Islet precursor cell (in vitro differentiated cells): ENCODE results near the gene PDE4D.
"Not testable (repeated sequence)": the region's sequence is repeated elsewhere in the genome, so short reads cannot be mapped to it uniquely, and the experiment has no call there.

Source experiments
- DNase-seq: peaks from one replicate; pipeline ENCODE4 v3.0.0-alpha.2; 2018

The PDE4D gene

DNA sequence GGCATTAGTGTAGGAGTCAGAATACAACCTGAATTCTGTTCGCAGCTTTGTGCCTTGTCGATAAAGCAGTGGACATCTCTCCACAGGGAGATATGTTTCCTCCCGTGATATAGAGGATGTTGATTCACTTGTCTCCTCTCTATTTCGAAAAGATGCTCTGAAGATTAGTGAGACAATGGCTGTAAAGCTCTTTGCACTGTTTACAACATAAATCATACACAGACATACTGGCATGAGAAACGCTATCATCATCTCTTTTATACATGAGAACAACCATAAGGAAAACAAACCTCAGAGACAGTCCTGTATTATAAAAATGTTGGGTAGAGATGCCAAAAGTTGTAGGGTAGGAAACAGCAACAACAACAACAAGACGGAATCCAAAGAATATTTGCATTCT, 803.2 kb downstream of the PDE4D start:
- DNase-seq: no peak

DNA sequence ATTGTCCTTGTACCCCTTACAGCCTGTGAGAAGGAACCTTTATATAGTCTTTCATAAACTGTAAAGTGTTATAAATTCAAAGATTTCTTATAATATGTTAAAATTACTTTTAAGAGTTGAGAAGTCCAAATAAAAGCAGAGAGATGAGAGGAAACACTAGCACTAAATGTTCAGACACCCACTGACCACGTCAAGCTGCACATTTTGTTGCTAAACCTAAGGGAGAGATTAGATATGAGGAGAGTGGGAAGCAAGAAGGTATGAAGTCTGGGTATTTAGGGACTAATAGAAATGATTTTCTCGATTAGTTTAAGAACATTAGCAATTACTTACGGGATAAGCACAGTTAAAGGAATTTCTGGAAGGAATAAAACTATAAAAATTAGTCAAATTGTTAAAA, 803.8 kb downstream of the PDE4D start:
- no peak for DNase-seq

DNA sequence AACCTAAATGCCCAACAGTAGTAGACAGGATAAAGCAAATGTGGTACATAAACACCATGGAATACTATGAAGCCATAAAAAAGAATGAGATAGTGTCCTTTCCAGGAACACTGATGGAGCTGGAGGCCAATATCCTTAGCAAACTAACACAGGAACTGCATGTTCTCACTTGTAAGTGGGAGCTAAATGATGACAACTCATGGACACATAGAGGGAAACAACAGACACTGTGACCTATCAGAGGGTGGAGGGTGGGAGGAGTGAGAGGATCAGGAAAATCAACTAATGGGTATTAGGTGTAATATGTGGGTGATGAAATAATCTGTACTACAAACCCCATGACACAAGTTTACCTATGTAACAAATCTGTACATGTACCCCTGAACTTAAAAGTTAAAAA, 805.0 kb downstream of the PDE4D start:
- DNase-seq: no peak

DNA sequence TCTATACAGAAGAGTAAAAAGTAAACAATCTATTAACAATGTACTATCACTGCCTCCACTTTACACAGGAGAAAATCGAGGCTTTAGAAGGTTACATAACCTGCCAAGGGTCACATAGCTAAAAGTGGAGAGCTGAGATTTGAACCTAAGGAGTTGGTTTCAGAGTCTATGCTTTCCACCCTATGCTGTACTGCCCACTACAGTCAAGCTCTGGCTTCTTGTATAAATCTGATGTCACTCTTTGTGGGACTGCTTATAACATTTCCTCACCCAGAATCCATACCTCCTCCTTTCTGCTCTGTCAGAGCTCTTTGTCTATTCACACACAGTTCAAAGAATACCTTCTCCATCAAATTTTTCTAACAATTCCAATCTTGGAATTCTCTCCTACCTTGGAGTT, 807.5 kb downstream of the PDE4D start:
- no peak for DNase-seq

DNA sequence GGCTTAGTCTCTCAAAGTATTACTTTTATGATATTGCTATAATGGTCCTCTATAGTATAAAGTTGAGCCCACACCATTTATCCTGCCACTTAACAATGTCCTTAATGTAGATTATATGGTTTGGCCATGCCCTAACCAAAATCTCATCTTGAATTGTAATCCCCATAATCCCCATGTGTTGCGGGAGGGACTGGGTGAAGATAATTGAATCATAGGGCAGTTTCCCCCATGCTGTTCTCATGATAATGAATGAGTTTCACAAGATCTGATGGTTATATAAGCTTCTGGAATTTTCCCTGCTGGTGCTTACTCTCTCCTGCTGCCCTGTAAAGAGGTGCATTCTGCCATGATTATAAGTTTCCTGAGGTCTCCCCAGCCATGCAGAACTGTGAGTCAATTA, 811.8 kb downstream of the PDE4D start:
- DNase-seq: no peak

DNA sequence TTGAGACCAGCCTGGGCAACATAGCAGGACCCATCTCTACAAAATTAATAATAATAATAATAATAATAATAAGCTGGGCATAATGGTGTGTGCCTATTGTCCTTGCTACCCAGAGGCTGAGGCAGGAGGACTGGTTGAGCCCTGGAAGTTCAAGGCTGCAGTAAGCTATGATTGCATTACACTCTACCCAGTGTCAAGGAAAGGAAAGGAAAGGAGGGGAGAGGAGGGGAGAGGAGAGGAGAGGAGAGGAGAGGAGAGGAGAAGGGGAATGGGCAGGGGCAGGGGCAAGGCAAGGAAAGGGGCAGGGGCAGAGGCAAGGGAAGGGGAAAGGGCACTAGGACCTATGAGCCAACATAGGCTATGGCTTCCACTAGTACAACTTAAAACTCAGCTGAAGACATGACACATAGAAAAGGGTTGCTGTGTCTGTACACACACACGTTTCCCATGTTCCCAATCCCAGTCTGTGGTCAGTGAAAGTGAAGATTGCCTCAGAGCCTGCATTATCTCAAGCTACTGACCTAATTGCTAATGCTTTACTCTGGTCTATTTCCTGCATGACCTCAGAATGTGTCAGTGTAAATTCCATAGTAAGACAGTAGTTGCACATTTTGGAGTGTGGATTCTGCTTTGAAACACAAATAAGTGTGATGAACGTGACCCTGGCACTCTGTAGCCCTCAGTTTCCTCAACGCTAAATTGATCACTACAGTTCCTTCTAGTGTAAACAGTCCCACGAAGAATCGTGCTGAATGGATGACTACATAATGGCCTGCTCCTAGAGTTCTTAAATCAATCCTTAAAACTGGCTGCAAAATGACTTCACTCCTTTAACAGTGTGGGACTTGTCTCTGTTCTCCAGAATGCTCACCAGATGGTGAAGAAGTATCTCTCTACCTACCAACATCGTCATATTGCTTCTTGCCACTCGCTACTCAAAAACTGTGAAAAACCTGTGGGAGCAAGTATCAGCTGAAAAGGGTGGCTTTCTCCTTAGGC, 813.6 kb downstream of the PDE4D start:
- DNase-seq: peak; percentile 92

DNA sequence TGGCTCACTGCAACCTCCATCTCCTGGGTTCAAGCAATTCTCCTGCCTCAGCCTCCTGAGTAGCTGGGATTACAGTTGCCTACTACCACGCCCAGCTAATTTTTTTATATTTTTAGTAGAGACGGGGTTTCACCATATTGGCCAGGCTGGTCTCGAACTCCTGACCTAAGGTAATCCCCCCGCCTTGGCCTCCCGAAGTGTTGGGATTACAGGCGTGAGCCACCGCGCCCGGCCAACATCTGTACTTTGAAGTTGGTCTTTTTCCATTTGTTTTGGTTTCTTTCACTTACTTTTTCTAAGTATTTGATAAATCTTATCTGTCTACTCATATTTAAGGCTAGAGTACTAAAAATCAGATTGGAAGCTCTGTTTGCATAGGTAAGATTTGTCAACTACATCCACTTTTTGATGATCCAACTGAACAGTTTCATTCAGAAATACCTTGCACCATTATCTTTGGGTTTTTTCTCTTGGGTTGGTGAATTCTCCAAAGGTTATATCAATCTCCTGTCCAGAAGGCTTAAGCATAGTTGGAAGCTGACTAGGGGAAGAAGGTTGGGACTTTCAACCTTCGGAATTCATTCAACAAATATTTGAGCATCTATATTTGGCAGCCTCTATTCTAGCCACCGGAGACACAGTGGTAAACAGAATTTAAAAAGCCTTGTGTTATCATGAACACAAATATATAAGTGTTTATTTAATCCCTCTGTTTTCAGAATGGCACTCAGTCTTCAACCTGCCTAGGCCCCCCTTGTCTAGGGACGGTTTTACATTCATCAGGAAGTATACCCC, 821.6 kb downstream of the PDE4D start:
- DNase-seq: no peak

DNA sequence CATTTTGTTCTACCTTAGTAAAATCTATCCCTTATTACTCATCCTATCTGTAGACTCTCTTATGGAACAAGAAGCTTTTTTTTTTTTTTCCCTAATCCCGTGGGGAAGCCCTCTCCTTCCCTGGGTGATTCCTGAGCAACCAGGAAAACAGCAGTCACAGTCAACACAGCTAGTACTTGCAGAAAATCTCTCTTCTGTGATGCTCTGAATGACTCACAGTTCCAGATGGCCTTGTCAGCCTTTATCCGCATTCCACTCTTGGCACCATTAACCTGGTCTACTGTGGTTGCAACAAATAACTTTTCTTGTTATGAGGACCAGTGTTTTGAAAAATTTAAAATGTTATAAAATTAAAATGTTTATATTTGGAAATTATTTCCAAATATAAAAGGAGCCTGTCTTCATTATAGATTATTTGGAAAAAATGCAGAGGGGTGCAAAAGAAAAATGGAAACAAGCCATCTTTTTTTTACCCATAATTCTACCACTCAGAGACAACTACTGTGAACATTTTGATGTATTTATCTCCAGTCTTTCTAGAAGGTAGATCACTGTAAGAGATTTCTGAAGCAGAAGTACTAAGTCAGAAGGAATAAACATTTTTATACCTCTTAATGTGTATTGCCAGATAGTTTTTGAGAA, 824.0 kb downstream of the PDE4D start:
- peak; percentile 86 for DNase-seq

DNA sequence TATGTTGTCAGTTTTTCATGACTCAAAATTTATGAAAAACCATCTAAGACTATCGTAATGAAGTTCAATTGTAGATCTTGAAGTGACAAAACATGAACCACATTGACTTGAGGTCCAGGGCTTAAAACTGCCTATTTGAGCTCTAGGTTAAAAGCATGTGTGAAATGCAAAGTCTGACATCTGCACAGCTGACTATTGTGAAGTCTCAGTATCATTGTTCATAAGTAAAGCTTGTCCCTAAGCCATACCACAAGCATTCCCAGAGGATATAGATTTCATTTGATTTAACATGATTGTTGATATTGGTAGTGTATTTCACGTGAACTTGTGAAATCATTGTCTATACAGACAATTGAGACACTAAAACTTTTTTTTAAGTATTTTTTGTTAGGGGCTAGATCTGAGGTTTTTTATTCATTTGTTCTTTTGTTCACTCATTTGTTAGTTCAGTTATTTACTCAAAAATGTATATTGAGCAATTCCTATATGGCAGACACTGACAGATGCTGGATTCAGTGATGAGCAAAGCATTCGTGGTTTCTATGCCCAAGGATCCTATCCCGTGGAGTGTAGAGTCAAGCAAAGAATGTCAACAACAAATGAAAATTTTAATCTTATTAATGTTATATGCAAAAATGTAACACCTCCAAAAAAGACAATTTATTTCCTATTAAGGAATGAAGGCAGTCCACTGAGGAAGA, 825.4 kb downstream of the PDE4D start:
- no peak for DNase-seq

DNA sequence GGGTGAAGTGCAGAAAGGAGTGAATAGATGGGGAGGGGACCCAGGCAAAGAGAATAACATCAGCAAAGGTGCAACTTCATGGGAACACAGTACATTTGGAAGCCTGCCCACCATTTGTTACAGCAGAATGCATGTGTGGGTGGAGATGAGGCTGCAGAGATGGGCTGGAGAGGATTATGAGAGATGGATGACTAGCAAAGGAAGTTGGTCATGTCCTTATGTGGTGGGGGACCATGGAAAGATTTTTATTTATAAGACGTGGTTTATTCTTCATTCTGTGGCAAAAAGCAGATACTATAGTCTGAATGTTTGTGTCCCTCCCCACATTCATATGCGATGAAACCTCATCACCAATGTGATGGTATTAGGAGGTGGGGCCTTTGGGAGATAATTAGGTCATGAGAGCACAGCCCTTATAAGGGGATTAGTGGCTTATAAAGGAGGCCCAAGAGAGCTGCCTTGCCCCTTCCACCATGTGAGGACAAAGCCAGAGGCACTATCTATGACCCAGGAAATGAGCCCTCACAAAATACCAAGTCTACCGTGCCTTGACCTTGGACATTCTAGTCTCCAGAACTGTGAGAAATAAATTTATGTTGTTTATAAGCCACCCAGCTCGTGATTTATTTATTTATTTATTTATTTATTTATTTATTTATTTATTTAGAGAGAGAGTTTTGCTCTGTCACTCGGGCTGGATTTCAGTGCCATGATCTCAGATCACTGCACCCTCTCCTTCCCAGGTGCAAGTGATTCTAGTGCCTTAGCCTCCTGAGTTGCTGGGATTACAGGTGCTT, 827.0 kb downstream of the PDE4D start:
- DNase-seq: no peak

DNA sequence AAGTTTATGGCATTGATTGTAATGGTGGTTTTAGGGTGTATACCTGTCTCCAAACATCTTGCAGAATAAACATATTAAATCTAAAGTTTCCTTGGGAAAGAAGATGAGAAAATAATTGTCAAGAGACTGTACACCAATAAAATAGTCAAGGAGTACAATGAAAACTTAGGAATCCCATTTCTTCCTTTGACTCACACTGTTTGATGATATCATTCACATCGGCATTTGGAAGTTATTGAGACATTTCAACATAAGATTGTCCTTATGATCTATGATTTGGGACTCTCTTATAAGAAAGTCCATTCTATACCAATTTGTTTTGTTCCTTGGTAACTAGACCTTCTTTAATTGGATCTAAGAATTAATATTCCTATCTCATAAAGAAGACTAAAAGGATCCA, 828.0 kb downstream of the PDE4D start:
- DNase-seq: no peak

DNA sequence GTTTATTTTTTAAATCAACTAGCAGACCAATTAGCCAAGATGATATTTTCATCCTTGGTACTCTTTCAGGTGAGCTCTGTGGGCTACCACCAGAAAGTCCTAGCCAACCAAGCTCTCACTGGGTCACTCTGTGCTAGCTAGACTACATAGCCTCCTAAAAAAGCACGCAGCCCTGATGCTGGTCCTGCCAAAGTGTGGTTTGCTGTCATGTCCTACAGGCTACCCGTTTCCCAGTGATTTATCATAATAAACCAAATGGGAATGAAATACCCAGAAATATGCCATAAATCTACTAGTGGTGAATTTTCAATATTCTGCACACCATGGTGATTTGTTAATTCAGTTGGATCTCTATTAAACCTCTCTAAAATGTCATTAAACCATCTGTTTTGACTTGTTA, 829.2 kb downstream of the PDE4D start:
- DNase-seq: no peak

DNA sequence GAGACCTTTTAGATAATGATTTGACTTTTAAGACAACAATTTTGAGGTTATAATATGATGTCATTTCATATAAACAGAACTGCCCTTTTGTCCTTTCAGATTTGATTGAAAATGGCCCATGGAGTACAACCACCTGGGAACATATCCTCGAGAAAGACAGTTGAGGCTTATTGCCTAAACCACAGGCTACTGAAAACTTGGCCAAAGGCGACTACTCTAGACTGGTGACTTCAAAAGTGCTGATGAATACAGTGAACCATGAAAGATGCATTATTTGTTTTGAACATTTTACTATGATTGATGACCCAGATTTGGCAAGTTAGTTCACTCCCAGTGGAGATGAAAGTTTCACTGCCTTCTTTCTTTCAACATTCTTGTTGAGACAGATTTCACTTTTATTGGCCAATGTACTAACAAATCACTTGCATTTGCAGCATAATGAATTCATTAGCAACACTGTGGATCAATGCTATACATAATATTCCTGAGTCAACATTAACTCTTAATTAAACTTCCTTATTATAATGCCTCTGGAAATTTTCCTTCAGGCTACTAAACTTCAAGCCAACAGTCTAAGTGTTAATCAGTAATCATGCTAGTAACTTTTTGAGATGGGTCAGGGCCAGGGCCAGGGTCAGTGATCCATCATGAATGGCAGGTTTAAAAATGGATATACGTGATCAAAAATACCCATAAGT, 830.4 kb downstream of the PDE4D start:
- DNase-seq: no peak

DNA sequence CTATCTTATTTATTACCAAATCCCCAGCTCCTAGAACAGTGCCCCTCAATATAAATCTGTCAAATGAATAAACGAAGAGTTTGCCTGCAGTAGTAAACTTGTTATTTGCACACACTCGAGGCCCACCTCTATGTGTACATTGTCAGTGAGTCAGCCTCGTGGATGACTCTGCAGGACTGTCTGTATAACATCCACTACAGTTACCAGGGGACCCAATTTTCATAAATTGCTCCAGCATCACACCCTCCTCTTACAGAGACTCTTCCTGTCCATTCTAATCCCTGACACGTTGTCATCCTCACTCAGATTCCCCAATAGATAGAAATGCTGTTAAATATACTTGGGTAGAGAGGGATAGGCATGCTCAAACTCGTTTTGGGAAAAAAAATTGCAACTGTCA, 832.1 kb downstream of the PDE4D start:
- no peak for DNase-seq

DNA sequence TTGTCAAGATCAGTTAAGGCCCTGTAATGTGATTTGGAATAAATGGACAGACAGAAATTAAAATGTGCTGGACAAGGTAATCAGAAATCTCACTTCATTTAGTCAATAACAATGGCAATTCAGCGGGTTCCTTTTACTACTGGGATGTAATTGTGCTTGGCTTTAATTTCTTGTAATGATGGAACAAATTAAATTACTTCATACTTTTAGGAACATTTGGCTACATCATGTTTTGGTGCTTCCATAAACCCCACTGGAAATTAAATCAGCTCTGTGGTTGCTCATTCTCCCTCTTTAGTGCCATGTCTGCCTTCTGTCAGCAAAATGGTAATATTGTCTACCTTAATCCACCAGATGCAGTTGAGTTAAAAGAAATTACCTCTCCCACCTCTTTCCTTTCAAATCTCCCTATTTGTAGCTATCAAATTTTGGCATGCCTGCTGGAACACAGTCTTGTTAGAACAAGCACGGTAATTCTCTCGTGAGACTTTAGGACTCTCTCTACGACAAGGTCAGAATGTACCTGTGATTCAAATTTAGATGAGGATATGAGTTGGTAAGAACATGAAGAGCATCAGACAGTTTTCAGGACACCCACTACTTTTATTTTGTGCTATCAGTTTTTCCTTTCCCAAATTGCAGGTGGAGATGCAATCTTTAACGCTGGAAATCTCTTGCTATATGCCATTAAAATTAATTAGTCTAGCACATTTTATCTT, 834.4 kb downstream of the PDE4D start:
- no peak for DNase-seq

DNA sequence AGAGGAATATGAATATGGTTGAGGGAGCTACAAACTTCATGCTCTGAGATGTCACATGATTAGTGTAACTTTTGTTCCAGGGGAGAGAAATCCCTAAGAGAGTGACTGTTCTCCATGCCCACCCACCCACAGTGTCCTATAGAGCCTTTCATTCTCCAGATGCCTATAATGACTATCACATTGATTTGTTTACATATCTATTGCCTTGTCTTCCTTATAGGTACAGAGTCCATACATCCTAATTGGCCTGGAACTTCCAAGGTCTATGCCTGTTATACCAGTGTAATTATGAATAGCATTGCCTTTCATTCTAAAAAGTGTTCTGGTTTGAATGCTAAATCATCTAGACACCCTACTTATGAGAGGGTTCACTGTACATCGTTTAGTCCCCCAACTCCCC, 835.3 kb downstream of the PDE4D start:
- DNase-seq: no peak

DNA sequence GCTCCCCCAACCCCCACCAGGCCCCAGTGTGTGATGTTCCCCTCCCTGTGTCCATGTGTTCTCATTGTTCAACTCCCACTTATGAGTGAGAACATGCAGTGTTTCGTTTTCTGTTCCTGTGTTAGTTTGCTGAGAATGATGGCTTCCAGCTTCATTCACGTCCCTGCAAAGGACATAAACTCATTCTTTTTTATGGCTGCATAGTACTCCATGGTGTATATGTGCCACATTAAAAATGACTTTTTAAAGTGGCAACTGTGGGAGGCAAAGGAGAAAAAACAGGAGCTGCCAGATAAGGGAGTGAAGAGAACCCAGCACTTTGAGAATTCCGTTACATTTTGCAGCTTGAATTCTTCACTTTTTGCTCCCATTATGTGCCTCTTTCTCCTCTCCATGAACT, 836.9 kb downstream of the PDE4D start:
- not testable (repeated sequence) for DNase-seq

DNA sequence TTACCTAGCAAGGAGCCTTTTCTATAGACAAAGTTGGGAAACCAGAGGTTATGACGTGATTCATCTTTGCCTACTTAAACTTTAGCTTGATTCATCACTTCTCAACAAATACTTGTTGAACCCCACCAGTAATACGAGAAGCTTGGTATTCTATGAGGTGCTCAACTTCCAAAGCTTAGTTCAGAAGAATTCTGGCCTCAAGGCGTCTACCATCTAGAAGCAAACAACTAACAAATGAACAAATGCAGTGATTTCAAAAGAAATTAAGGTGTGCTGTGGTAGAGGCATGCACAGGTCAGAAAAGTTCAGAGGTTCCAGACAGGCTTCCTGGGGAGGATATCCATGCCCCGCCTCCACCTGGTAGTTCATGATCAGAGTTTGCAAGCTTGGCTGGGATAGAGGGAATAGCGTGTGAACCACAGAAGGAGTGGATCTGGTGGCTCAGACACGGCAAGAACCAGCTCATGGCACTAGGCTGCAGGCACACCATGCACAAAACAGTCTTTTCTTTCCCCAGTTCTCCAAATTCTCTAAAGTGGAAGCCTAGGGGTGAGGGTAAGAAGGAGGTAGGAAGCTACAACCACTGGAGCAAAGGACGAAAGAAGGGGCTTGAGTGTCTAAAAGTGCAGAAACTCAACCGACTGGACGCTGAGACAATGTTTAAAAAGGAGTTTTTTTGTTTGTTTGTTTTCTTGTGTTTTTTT, 837.6 kb downstream of the PDE4D start:
- DNase-seq: no peak

DNA sequence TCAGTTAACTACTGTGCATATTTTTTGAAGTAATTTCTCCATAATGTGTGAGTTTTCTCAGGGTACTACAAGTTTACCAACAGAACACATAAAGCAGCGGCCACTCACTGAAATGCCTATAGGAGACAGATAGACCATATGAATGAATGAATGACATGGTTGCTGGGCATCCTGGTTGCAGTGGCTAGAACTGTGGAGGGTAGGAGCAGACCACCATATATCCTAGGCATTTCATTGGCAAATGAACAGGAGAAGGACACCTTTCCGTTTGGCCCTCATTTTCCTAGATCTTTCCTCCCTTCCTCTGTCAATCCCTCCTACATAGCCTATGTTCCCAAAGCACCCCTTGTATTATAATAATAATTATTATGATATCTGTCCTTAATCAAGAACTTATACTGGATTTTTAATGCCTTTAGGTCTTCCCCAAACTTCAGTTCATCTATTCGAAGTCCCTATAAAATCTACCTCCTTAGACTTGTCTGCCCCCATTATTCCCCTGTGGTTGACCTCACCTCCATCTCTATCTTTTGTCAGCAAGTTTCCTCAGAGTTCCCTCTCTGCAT, 838.5 kb downstream of the PDE4D start:
- DNase-seq: no peak

DNA sequence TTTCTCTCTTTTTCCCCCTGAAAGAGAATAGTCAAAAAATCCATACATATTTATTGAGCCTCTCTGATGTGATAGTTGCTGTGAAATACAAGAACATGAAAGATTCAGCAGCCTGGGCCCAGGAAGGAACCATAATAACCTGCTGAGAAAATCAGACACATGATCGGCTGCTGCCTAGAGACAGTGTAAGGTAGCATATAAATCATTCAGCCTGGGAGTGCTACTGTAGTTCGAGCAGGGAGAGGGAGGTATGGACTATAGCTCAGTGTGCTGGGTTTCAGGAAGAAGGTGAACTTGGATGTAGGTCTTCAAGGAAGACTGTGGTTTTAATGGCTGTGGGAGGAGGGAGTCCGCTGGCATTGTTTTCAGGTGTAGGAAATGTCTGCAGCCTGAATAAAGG, 841.6 kb downstream of the PDE4D start:
- no peak for DNase-seq
